A172 (cell line): ENCODE data around the gene CD8A. TPM values are rescaled to one million over a fixed set of nuclear protein-coding genes. Genes with fewer than 3 reads are reported as not detected.
"Not testable (repeated sequence)": the region's sequence is repeated elsewhere in the genome, so short reads cannot be mapped to it uniquely, and the experiment has no call there.

Experiments
- DNase-seq: peaks from one replicate; pipeline ENCODE4 v3.0.0-alpha.2; 2015; ENCODE audit warnings: low spot score
- total RNA-seq: library from RNA; depleted of rRNA; stranded (reverse); fragments of >200 nt; shearing (Covaris generic); gene quantifications from 2 replicates; pipeline ENCODE4 v1.2.3, GENCODE V29; 2014; rRNA removed

Gene CD8A
- total RNA-seq, 1 experiment from 2014 or later: not detected

- not testable (repeated sequence) for DNase-seq
Observed at GRCh38 chr2:86734896-86735295, 55.8 kb downstream of the CD8A start.

Other genes starting within 250 kb of the CD8A start
- 99.2 and 143 TPM in 2 replicates for gene CHMP3, start 227.5 kb downstream of the CD8A start, total RNA-seq
- gene RNF103, start 167.0 kb downstream of the CD8A start, total RNA-seq: 26.6 and 29.8 TPM in 2 replicates
- 42.2 and 42.4 TPM in 2 replicates for gene RMND5A, start 70.6 kb downstream of the CD8A start, total RNA-seq
- not detected in 2 replicates for gene CD8B, start 71.0 kb upstream of the CD8A start, total RNA-seq
- gene RGPD1, start 151.2 kb upstream of the CD8A start, total RNA-seq: 0.10 and 0.34 TPM in 2 replicates
- gene PLGLB1, start 230.9 kb upstream of the CD8A start, total RNA-seq: 0.43 and 2.5 TPM in 2 replicates